GM12873 (cell line): Measurements from ENCODE around the gene FBXW4.
A peak's percentile ranks its signal among the peaks of the same experiment; 100 is the strongest.

ENCODE experiments used
- CTCF ChIP-seq: IDR thresholded peaks from 2 replicates; pipeline ENCODE4 v1.5.1; 2012; ENCODE audit warnings: low read depth, mild to moderate bottlenecking, moderate library complexity, low read length, control low read depth; ENCODE audit not compliant: insufficient read depth; ENCODE audit errors: missing control alignments

FBXW4 gene

GRCh38 chr10:101612086-101612485 lies 82.9 kb downstream of the FBXW4 start:
- no peak for TF ChIP-seq CTCF

GRCh38 chr10:101611096-101611905 lies 83.7 kb downstream of the FBXW4 start:
- no peak for TF ChIP-seq CTCF

GRCh38 chr10:101609481-101609880 lies 85.5 kb downstream of the FBXW4 start:
- no peak for TF ChIP-seq CTCF

- TF ChIP-seq CTCF, result no peak
Observed at GRCh38 chr10:101607124-101607523, 87.8 kb downstream of the FBXW4 start.

GRCh38 chr10:101602761-101603398 lies 92.1 kb downstream of the FBXW4 start:
- TF ChIP-seq CTCF, result peak; percentile 84

- no peak for TF ChIP-seq CTCF
Observed at GRCh38 chr10:101601541-101601940, 93.4 kb downstream of the FBXW4 start.

GRCh38 chr10:101597091-101597900 lies 97.7 kb downstream of the FBXW4 start:
- no peak for TF ChIP-seq CTCF
